Spinal cord (tissue), 10 donors: Measurements from ENCODE around the gene OGDHL. TPM values are rescaled to one million over a fixed set of nuclear protein-coding genes. Genes with fewer than 3 reads are reported as not detected.
"Not testable (repeated sequence)": the region's sequence is repeated elsewhere in the genome, so short reads cannot be mapped to it uniquely, and the experiment has no call there.

Source experiments
- DNase-seq, 6 donors: peaks; one replicate each; pipeline versions ENCODE4 v3.0.0 to v3.0.0-alpha.2; 2013 to 2015; ENCODE audit warnings: low spot score in 6 of 6, low read depth in 4 of 6
- H3K27ac ChIP-seq: one replicate; pipeline ENCODE4 v1.5.1; 2013; ENCODE audit warnings: low read depth, low read length, control low read depth
- H3K27me3 ChIP-seq: one replicate; pipeline ENCODE4 v1.6.1; 2013; ENCODE audit warnings: low read length; ENCODE audit not compliant: control insufficient read depth, insufficient read depth
- H3K36me3 ChIP-seq: one replicate; pipeline ENCODE4 v1.6.1; 2013; ENCODE audit warnings: low read length; ENCODE audit not compliant: control insufficient read depth, insufficient read depth
- H3K4me1 ChIP-seq: one replicate; pipeline ENCODE4 v1.6.1; 2013; ENCODE audit warnings: low read length; ENCODE audit not compliant: control insufficient read depth, insufficient read depth
- H3K4me3 ChIP-seq: one replicate; pipeline ENCODE4 v1.5.1; 2013; ENCODE audit warnings: low read depth, low read length, control low read depth
- H3K9me3 ChIP-seq: one replicate; pipeline ENCODE4 v1.6.1; 2013; ENCODE audit warnings: low read length; ENCODE audit not compliant: control insufficient read depth, insufficient read depth
- WGBS: methylation state at CpG from one replicate; pipeline ENCODE4 v1.1.5; 2013; ENCODE audit warnings: missing lambda C conversion rate; ENCODE audit not compliant: insufficient coverage; 5-methylcytosine and 5-hydroxymethylcytosine counted together
- polyA plus RNA-seq, 2 donors: library from polyadenylated mRNA; unstranded; fragments of 120-200 nt; gene quantifications; one replicate each; pipeline ENCODE4 v1.2.1, GENCODE V29; 2013; ENCODE audit not compliant: insufficient read length in 2 of 2
- total RNA-seq, 2 donors: library from RNA; depleted of rRNA in 1 of 2; stranded (reverse); fragments of 120-200 nt in 1 of 2; fragments of >200 nt in 1 of 2; gene quantifications; one replicate each; pipeline versions ENCODE4 v1.2.3 to v1.2.4, GENCODE V29; 2013 to 2014
- donor health status: healthy.

Gene OGDHL
- total and polyA plus RNA-seq, 4 donors: 23.2 to 27.9 (median 24.7) TPM

DNA sequence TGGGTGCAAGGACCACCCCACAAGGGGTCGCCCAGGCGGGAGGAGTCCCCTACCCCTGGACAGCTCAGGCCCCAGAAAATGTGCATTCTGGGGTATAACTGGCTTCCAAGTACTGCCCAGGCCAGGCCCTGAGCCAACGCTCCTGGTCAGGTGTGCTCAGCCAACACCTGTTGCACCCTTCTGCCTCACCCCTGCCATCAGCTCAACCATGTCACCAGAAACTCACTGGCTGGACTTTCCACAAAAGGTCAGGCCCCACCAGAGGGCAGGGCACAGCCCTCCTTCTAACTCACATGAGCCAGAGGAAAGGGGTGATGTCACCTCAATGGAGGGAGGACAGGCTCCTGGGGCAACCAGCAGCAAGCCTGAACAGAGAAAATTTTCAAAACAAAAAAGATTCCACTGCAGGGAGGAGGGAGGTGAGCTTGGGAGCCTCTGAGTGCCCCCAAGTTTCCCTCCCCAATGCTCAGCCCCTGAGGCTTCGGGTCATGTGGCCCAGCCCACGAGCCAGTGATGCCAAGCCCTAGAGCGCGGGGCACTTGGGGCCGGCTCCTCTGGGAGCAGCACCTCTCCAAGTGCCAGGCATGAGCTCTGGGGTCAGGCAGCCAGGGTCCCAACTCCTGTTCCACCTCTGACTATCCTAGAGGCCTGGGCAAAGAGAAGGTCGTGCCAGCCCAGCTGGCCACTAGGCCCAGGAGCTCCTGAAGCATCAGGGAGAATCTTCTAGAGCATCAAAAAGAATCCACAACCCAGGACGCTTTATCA, 2.2 kb downstream of the OGDHL start:
- Histone ChIP-seq H3K36me3 (peaks cover 8% of the 10 kb centered on the region), H3K27ac (no peak overlapping the region), H3K27me3 (no peaks in the 10 kb centered on the region), H3K9me3 (no peaks in the 10 kb centered on the region), H3K4me1 (peaks cover 26% of the 10 kb centered on the region), H3K4me3 (no peak overlapping the region)
- 84% methylated on average over 10 of the region's 10 CpGs for WGBS
- DNase-seq: no peak

DNA sequence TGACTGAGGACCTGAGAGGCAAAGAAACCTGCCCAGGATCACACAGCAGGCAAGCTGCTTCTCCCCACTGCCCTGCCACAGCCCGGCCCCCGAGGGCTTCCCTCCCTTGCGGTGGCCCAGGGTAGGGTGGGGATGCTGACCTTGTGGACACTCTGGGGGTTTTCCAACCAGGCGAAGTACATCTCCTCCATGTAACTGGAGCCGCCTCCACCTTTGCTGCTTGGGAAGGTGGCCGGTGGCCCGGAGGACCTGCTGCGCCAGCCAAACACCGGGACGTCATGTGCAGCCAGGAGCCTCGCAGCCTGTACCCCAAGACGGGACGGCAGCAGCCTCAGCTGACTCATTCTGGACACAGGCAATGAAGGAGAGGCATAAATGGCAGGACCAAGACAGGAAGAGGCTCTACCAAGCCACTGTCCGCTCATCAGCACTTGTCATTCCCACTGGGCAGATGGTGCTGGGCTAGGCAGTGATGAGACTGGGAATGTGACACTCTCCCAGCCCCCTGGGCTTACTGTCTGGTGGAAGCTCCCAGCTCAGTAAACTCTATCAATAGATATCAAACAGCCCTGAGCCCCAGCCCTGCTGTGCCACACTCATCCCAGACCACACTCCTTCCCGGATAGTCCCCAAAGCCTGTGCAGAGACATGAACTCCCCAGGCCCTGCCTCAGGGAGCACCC, 3.7 kb downstream of the OGDHL start:
- peaks cover 26% of the 10 kb centered on the region for H3K4me1 ChIP-seq
- WGBS: 91% methylated on average over 15 of the region's 15 CpGs
- peaks cover 8% of the 10 kb centered on the region for H3K36me3 ChIP-seq
- no peak overlapping the region for H3K27ac ChIP-seq
- no peaks in the 10 kb centered on the region for H3K9me3 ChIP-seq
- no peak for DNase-seq
- no peak overlapping the region for H3K4me3 ChIP-seq
- H3K27me3 ChIP-seq: no peaks in the 10 kb centered on the region

DNA sequence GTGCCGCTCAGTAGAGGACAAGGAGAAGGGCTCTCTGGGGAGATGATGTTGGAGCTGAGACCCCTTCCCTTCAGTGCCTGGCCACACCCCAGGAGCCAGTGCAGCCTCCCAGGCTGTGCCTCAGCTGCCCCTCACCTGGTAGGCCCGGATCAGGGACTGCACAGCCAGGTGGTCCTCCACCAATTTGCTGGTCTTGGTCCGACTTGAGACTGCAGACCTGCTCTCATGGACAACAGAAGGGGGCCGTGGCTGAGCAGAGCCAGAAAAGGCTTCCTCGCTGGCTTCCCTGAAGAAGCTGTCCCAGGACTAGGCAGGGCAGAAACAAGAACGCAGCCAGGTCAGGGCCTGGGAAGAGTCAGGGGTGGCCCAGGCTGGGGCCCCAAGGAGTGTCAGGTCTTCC, 5.5 kb downstream of the OGDHL start:
- 81% methylated on average over 6 of the region's 6 CpGs for WGBS
- Histone ChIP-seq H3K4me3 (no peak overlapping the region), H3K27ac (no peak overlapping the region), H3K4me1 (peaks cover 18% of the 10 kb centered on the region), H3K27me3 (no peaks in the 10 kb centered on the region), H3K36me3 (peaks cover 19% of the 10 kb centered on the region), H3K9me3 (no peaks in the 10 kb centered on the region)
- DNase-seq: no peak

DNA sequence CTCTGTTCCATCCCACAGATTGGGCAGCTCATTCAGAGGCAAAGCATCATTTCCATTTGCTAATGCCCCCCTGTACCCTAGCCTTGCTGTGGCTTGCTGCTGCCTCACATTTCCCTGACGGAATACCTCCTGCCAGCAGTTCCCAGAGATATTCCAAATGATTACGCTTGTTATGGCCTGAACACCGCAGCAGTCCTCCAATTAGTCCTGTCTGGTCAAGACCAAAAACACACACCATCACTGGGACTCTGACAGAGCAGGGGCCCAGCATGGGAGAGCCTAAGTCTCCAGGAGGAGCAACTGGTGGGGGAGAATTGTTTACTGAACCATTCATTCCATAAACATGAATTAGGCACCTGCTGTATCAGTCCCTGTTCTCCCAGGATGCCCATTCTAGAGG, 6.1 kb downstream of the OGDHL start:
- no peaks in the 10 kb centered on the region for H3K9me3 ChIP-seq
- 81% methylated on average over 3 of the region's 3 CpGs for WGBS
- H3K4me3 ChIP-seq: no peak overlapping the region
- no peaks in the 10 kb centered on the region for H3K27me3 ChIP-seq
- H3K27ac ChIP-seq: no peak overlapping the region
- H3K36me3 ChIP-seq: peaks cover 24% of the 10 kb centered on the region
- peaks cover 12% of the 10 kb centered on the region for H3K4me1 ChIP-seq
- no peak for DNase-seq

DNA sequence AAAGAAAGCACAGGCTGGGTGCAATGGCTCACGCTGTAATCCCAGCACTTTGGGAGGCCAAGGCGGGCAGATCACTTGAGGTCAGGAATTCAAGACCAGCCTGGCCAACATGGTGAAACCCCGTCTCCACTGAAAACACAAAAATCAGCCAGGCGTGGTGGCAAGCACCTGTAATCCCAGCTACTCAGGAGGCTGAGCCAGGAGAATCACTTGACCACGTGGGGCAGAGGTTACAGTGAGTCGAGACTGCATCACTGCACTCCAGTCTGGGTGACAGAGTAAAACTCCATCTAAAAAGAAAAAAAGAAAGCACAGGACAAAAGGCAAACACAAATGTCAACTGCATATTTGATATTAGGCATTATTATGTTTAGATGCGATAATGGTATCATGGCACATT, 7.2 kb downstream of the OGDHL start:
- not testable (repeated sequence) for DNase-seq

DNA sequence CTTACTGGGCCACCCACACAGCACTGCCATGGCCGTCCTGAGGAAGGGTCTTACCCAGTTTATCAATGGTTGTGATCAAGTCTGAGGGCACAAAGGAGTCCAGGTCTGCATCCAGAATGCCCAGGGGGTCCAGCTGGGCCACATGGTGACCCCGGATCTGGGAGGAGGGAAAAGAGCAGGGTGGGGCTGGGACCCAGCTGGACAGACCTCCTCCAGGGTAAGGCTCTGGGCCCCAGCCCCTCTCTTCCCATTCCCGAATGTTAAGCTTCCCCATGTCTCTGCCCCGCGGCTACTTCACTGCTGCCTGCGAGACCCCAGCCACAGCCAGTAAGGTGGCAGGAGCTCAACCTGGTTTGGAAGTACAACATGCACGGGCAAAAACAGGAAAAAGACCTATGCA, 9.5 kb downstream of the OGDHL start:
- Histone ChIP-seq H3K27me3 (no peaks in the 10 kb centered on the region), H3K4me1 (no peaks in the 10 kb centered on the region), H3K36me3 (peaks cover 41% of the 10 kb centered on the region), H3K9me3 (no peaks in the 10 kb centered on the region), H3K4me3 (no peak overlapping the region), H3K27ac (no peak overlapping the region)
- no peak for DNase-seq
- WGBS: 91% methylated on average over 6 of the region's 7 CpGs

More for the DNA sequence above, 7.2 kb downstream of the OGDHL start:
- not testable (repeated sequence) for H3K27ac ChIP-seq, H3K4me3 ChIP-seq, H3K4me1 ChIP-seq, H3K27me3 ChIP-seq, H3K9me3 ChIP-seq
- 77% methylated on average over 5 of the region's 7 CpGs for WGBS
- peaks cover 35% of the 10 kb centered on the region for H3K36me3 ChIP-seq

DNA sequence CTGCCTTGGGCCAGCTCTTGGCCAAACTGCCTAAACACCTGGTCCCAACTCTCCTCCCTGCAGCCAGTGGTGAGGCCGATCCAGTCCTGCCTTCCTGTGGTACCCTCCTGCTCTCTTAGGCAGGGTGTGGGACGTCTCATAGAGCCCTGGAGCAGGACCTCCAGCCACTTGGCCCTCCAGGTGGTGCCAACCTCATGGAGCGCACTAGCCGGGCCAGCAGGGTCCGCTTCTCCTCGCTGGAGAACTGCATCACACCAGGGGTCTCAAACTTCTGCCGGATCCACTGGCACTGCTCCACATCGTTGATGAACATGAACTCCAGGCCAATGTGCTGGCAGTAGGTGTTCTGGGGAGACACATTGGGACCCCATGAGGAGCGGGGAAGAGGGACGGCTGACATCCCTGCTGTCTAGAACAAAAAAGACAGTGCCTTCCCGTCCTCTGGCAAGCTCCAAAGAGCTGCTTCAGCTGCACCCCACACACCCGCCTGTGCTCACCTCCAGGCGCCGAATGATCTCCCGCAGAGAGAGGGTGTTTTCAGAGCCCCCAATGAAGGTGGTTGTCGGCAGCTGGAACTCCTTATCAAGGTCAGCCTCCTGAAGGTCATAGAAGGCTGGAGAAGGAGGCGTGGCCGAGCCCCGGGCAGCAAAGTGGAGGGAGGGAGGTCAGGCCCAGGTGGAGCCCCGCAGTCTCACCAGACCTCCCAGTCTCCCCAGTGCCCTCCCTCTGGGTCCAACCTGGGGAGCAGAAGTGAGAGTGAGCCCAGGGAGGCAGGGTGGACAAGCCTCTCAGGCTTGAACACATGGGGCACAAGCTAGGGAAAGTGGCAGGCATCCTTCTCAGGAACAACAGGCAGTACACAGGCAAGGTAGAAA, 10.2 kb downstream of the OGDHL start:
- H3K4me1 ChIP-seq: no peaks in the 10 kb centered on the region
- no peak overlapping the region for H3K4me3 ChIP-seq
- WGBS: 87% methylated on average over 19 of the region's 20 CpGs
- no peaks in the 10 kb centered on the region for H3K27me3 ChIP-seq
- no peaks in the 10 kb centered on the region for H3K9me3 ChIP-seq
- H3K36me3 ChIP-seq: peaks cover 44% of the 10 kb centered on the region
- no peak overlapping the region for H3K27ac ChIP-seq
- DNase-seq: no peak

DNA sequence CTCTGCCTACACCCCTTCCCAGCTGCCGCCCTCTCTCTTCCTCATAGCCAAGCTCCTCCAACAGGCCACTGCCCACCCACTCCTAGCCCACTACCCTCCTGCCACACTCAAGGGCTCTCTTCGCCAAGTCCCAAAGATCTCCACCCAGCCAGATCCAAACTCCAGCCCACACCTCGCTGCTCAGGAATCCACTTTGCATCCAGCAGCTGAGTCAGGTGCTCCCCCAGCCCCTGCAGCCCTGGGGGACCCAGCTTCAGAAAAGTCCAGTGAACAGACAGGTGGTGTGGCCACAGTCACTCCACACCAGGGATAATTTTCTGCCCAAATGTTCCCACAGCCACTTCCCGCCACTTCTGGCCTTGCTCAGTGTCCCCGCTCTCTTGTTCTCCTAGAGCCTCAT, 10.9 kb downstream of the OGDHL start:
- Histone ChIP-seq H3K4me3 (no peak overlapping the region), H3K27ac (no peak overlapping the region), H3K36me3 (peaks cover 48% of the 10 kb centered on the region), H3K27me3 (no peaks in the 10 kb centered on the region), H3K9me3 (no peaks in the 10 kb centered on the region), H3K4me1 (no peaks in the 10 kb centered on the region)
- DNase-seq: no peak
- WGBS: 93% methylated on average over 5 of the region's 5 CpGs

DNA sequence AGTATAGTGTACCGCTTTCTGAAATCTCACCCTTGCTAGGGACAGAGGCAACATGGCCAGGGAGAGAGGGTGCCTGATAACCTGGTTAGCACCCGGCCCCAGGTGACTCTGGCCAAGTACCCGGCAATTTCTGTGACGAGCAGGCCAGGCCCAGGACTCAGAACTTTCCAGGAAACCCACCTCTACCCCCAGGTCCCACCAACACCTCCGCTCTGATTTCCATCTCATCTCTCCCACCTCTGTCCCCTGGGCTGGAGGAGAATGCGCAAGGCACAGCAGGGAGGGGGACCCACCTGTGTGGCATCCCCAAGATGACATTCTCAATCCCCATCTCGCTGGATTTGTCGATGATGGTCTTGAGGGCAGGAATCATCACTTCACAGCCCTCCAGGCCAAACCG, 11.6 kb downstream of the OGDHL start:
- no peak for DNase-seq
- WGBS: 95% methylated on average over 7 of the region's 9 CpGs
- Histone ChIP-seq H3K36me3 (peaks cover 55% of the 10 kb centered on the region), H3K4me1 (no peaks in the 10 kb centered on the region), H3K27ac (no peak overlapping the region), H3K4me3 (no peak overlapping the region), H3K27me3 (no peaks in the 10 kb centered on the region), H3K9me3 (no peaks in the 10 kb centered on the region)
